ENCODE measurements around the gene MISFA.

DNA sequence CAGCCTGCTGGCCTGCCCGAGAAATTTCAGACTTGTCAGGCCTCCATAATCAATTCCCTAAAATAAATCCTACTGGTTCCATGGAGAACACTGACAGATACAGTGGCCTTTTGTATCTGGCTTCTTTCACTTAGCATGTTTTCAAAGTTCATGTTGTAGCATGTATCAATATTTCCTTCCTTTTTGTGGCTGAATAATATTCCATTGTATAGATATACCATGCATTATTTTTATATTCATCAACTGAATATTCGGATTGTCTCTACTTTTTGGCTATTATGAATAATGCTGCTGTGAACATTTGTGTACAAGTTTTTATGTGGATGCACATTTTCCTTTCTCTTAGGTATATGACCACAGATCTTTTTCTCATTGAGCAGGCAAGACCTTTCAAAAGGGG, 24.1 kb downstream of the MISFA start:
- no peak for TF ChIP-seq ZNF384 (IDR thresholded peaks at IDR 0.05)
- TF ChIP-seq BHLHE40 (IDR thresholded peaks at IDR 0.05; ENCODE audit: borderline replicate concordance), result no peak
- no peak for TF ChIP-seq LEF1 (IDR thresholded peaks at IDR 0.05; ENCODE audit: borderline replicate concordance)
- TF ChIP-seq SP1 (IDR thresholded peaks at IDR 0.05), result no peak
- no peak for TF ChIP-seq HDGF (IDR thresholded peaks at IDR 0.05; ENCODE audit: borderline replicate concordance)
- TF ChIP-seq FOXA1 (IDR thresholded peaks at IDR 0.05), result no peak
- TF ChIP-seq FOXK2 (IDR thresholded peaks at IDR 0.05), result no peak
- TF ChIP-seq FOXM1 (IDR thresholded peaks at IDR 0.05; ENCODE audit: borderline replicate concordance), result no peak
- TF ChIP-seq TARDBP (IDR thresholded peaks at IDR 0.05), result no peak

Data from HEK293T (cell line).